Suprapubic skin (tissue), 4 donors: Measurements from ENCODE around the gene CMC1. TPM values are rescaled to one million over a fixed set of nuclear protein-coding genes. Genes with fewer than 3 reads are reported as not detected.

Experiments
- DNase-seq, 2 donors: peaks; one replicate each; pipeline ENCODE4 v3.0.0-alpha.2; 2019; ENCODE audit warnings: low spot score in 2 of 2
- H3K27ac ChIP-seq: fragments of 200-600 bp; sonication (generic); one replicate; pipeline ENCODE4 v1.5.1; 2019
- H3K27me3 ChIP-seq: fragments of 200-600 bp; sonication (generic); one replicate; pipeline ENCODE4 v1.5.1; 2019
- H3K36me3 ChIP-seq: fragments of 200-600 bp; sonication (generic); one replicate; pipeline ENCODE4 v1.5.1; 2019
- H3K4me1 ChIP-seq: fragments of 200-600 bp; sonication (generic); one replicate; pipeline ENCODE4 v1.5.1; 2019
- H3K4me3 ChIP-seq: fragments of 200-600 bp; sonication (generic); one replicate; pipeline ENCODE4 v1.5.1; 2019; ENCODE audit warnings: mild to moderate bottlenecking
- H3K9me3 ChIP-seq: fragments of 200-600 bp; sonication (generic); one replicate; pipeline ENCODE4 v1.5.1; 2019
- EP300 ChIP-seq: sonication (generic); formaldehyde crosslinking; IDR thresholded peaks from one replicate; pipeline ENCODE4 v1.6.1; 2017; ENCODE audit warnings: antibody characterized with exemption
- POLR2A ChIP-seq, 2 donors: fragments of 450-650 bp; IDR thresholded peaks; one replicate each; pipeline ENCODE4 v1.6.1; 2017; ENCODE audit warnings: antibody characterized with exemption in 2 of 2, mild to moderate bottlenecking in 2 of 2, moderate library complexity in 2 of 2
- POLR2AphosphoS5 ChIP-seq, 3 donors: sonication (generic); formaldehyde crosslinking; IDR thresholded peaks; one replicate each; pipeline ENCODE4 v1.6.1; 2017; ENCODE audit warnings: antibody characterized with exemption in 3 of 3
- WGBS: methylation state at CpG from one replicate; pipeline ENCODE4 v1.1.5; 2018; 5-methylcytosine and 5-hydroxymethylcytosine counted together
- total RNA-seq, 4 donors: library from RNA; depleted of rRNA; stranded (reverse); fragments of >200 nt; gene quantifications; one replicate each; pipeline ENCODE4 v1.1.0, GENCODE V29; 2016
- TF ChIP-seq, protein P1 (sequence below), 2 donors: fragments of 200-600 bp in 1 of 2; fragments of 450-650 bp in 1 of 2; sonication (generic) in 1 of 2; IDR thresholded peaks; one replicate each; pipeline ENCODE4 v1.5.1; 2016 to 2019; ENCODE audit warnings: antibody characterized with exemption in 2 of 2, mild to moderate bottlenecking in 1 of 2, moderate library complexity in 1 of 2

The CMC1 gene
- total RNA-seq, 4 donors from 2014 or later: 8.0 to 15.5 (median 10.3) TPM

GRCh38 chr3:28316226-28316625 is 74.8 kb downstream of the CMC1 start:
- H3K27ac ChIP-seq: no peak overlapping the region
- 87% methylated on average over 2 of the region's 2 CpGs for WGBS

DNA sequence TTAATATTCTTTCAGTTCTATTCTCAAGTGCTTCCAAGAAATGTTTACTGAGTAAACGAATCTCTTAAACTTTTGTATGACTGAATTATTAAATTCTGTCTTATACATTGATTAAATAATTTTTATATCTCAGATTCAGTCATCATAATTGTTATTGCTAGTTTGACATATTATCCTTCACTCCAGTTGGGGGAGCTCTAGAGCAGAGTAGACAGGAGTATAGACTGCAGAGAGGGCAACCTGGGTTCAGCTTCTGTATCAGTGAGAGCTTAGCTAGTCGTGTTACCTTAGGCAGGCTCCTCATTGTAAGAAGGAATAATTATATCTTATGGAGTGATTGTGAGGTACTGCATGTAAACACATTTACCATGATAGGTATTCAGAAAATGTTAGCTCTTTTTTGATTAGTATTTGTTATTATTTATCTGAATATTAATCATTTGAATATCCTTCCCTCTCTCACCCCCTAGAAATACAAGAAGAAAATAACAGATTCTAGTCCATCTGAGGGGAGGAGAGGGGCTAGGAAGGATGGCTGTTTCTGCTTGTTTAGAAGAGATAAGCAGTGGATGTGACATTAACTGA is 76.1 kb downstream of the CMC1 start:
- peaks cover 27% of the 10 kb centered on the region for H3K36me3 ChIP-seq
- H3K9me3 ChIP-seq: no peaks in the 10 kb centered on the region
- TF ChIP-seq POLR2A (IDR thresholded peaks at IDR 0.05) (no peak), EP300 (no peak), POLR2AphosphoS5 (IDR thresholded peaks at IDR 0.05) (no peak)
- TF ChIP-seq, protein P1, sequence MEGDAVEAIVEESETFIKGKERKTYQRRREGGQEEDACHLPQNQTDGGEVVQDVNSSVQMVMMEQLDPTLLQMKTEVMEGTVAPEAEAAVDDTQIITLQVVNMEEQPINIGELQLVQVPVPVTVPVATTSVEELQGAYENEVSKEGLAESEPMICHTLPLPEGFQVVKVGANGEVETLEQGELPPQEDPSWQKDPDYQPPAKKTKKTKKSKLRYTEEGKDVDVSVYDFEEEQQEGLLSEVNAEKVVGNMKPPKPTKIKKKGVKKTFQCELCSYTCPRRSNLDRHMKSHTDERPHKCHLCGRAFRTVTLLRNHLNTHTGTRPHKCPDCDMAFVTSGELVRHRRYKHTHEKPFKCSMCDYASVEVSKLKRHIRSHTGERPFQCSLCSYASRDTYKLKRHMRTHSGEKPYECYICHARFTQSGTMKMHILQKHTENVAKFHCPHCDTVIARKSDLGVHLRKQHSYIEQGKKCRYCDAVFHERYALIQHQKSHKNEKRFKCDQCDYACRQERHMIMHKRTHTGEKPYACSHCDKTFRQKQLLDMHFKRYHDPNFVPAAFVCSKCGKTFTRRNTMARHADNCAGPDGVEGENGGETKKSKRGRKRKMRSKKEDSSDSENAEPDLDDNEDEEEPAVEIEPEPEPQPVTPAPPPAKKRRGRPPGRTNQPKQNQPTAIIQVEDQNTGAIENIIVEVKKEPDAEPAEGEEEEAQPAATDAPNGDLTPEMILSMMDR (IDR thresholded peaks at IDR 0.05): peak in 1 of 2 donors; percentile 51
- no peaks in the 10 kb centered on the region for H3K27me3 ChIP-seq
- H3K27ac ChIP-seq: no peak overlapping the region
- H3K4me1 ChIP-seq: no peaks in the 10 kb centered on the region
- 35% methylated on average over 2 of the region's 2 CpGs for WGBS
- no peak overlapping the region for H3K4me3 ChIP-seq
- DNase-seq: no peak

More at GRCh38 chr3:28316226-28316625, 74.8 kb downstream of the CMC1 start:
- Histone ChIP-seq H3K27me3 (no peaks in the 10 kb centered on the region), H3K4me1 (no peaks in the 10 kb centered on the region), H3K4me3 (no peak overlapping the region), H3K36me3 (peaks cover 20% of the 10 kb centered on the region), H3K9me3 (no peaks in the 10 kb centered on the region)
- DNase-seq: no peak
- TF ChIP-seq POLR2A (IDR thresholded peaks at IDR 0.05) (no peak), POLR2AphosphoS5 (IDR thresholded peaks at IDR 0.05) (no peak), EP300 (no peak)
- TF ChIP-seq, protein P1 (IDR thresholded peaks at IDR 0.05): no peak

GRCh38 chr3:28320981-28321380 is 79.6 kb downstream of the CMC1 start:
- Histone ChIP-seq H3K27ac (no peak overlapping the region), H3K36me3 (peaks cover 54% of the 10 kb centered on the region), H3K9me3 (no peaks in the 10 kb centered on the region), H3K4me3 (no peak overlapping the region), H3K4me1 (no peaks in the 10 kb centered on the region), H3K27me3 (no peaks in the 10 kb centered on the region)
- no peak for DNase-seq
- TF ChIP-seq POLR2AphosphoS5 (IDR thresholded peaks at IDR 0.05): no peak
- TF ChIP-seq POLR2A (IDR thresholded peaks at IDR 0.05): no peak
- TF ChIP-seq EP300: no peak
- TF ChIP-seq, protein P1 (IDR thresholded peaks at IDR 0.05): no peak

DNA sequence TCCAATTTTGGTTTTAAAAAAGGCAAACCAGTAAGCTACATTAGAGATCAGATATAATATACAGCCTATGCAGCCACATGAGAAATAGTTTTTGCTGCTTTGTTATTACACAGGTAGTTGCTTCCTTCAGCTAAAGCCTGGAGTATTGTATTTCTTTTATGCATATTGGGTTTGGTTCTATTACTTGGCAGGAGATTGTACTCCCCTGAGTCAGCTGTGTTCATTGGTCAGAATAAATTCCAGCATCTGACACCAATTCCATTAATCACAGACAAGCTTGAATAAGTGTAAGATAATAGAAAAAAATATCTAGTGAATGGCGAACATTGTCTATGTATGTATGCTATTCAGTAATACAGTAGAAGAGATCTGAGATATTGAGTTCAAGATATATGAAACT is 81.0 kb downstream of the CMC1 start:
- Histone ChIP-seq H3K27ac (no peak overlapping the region), H3K27me3 (no peaks in the 10 kb centered on the region), H3K4me3 (no peak overlapping the region), H3K4me1 (no peaks in the 10 kb centered on the region), H3K9me3 (no peaks in the 10 kb centered on the region), H3K36me3 (peaks cover 56% of the 10 kb centered on the region)
- 84% methylated on average over 1 of the region's 1 CpG for WGBS
- no peak for TF ChIP-seq POLR2A (IDR thresholded peaks at IDR 0.05)
- TF ChIP-seq, protein P1 (IDR thresholded peaks at IDR 0.05): no peak
- no peak for TF ChIP-seq EP300
- TF ChIP-seq POLR2AphosphoS5 (IDR thresholded peaks at IDR 0.05): no peak
- DNase-seq: no peak

DNA sequence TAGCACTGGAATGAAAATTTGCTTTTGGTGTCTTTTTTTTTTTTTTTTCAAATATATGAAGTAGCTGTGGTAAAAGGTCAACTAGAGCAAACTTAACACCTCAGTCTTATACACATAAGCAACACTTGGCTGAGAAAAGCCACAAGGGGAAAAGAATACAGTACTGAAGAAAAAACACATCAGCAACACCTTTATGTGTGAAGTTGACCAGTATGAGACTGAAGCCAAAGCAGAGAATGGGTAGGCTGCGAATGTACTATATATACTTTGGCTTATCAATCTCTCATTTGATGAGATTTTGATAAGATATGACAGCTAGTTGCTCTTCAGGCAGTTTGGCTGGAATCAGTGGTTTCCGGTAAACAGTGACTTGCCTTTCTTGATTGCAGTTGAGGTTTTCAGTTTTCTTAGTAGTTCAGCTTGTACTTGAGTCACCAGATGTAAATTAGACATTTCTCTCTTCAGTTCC is 85.1 kb downstream of the CMC1 start:
- Histone ChIP-seq H3K27ac (no peak overlapping the region), H3K27me3 (no peaks in the 10 kb centered on the region), H3K36me3 (peaks cover 43% of the 10 kb centered on the region), H3K4me3 (no peak overlapping the region), H3K9me3 (no peaks in the 10 kb centered on the region), H3K4me1 (no peaks in the 10 kb centered on the region)
- DNase-seq: no peak
- TF ChIP-seq, protein P1 (IDR thresholded peaks at IDR 0.05): no peak
- no peak for TF ChIP-seq POLR2A (IDR thresholded peaks at IDR 0.05)
- TF ChIP-seq EP300: no peak
- no peak for TF ChIP-seq POLR2AphosphoS5 (IDR thresholded peaks at IDR 0.05)
- WGBS: 66% methylated on average over 2 of the region's 2 CpGs
